ENCODE measurements around the gene C2orf66. TPM values are rescaled to one million over a fixed set of nuclear protein-coding genes. Genes with fewer than 3 reads are reported as not detected.
A peak's percentile ranks its signal among the peaks of the same experiment; 100 is the strongest.

Gene C2orf66
- total RNA-seq, 1 donor from 2014 or later, result not detected

DNA sequence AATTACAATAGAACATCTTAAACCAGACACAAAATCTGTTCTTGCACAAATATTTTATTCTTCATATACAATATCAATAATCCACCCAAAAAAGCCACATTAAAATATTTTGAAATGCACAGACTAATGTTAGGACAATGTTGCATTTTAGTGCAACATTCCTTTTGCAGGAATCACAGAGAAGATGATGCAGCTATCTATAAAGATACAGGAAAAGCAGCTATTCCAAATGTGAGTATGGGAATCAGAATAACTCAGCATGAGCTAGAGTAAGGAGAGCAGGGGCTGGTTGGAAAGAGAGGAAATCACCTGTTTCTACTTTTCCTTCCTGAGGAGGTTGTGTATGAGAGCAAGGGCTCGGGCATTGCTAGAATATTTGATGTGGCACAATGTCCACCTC lies 4.8 kb downstream of the C2orf66 start:
- no peak overlapping the region for H3K27ac Mint-ChIP-seq
- peaks cover 18% of the 10 kb centered on the region for H3K27me3 Mint-ChIP-seq
- CTCF ChIA-PET, result no interaction called here
- ATAC-seq (ENCODE audit: low read depth) (no peak), DNase-seq (no peak)
- TF ChIP-seq, protein P1, sequence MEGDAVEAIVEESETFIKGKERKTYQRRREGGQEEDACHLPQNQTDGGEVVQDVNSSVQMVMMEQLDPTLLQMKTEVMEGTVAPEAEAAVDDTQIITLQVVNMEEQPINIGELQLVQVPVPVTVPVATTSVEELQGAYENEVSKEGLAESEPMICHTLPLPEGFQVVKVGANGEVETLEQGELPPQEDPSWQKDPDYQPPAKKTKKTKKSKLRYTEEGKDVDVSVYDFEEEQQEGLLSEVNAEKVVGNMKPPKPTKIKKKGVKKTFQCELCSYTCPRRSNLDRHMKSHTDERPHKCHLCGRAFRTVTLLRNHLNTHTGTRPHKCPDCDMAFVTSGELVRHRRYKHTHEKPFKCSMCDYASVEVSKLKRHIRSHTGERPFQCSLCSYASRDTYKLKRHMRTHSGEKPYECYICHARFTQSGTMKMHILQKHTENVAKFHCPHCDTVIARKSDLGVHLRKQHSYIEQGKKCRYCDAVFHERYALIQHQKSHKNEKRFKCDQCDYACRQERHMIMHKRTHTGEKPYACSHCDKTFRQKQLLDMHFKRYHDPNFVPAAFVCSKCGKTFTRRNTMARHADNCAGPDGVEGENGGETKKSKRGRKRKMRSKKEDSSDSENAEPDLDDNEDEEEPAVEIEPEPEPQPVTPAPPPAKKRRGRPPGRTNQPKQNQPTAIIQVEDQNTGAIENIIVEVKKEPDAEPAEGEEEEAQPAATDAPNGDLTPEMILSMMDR (IDR thresholded peaks at IDR 0.05), result no peak
- H3K36me3 Mint-ChIP-seq (ENCODE audit: low read depth), result peaks cover 2% of the 10 kb centered on the region
- POLR2A ChIA-PET, result no interaction called here
- H3K4me3 Mint-ChIP-seq, result no peak overlapping the region
- intact Hi-C loops (cut with micrococcal nuclease), result no loop called here
- peaks cover 4% of the 10 kb centered on the region for H3K4me1 Mint-ChIP-seq
- peaks cover 2% of the 10 kb centered on the region for H3K9me3 Mint-ChIP-seq

DNA sequence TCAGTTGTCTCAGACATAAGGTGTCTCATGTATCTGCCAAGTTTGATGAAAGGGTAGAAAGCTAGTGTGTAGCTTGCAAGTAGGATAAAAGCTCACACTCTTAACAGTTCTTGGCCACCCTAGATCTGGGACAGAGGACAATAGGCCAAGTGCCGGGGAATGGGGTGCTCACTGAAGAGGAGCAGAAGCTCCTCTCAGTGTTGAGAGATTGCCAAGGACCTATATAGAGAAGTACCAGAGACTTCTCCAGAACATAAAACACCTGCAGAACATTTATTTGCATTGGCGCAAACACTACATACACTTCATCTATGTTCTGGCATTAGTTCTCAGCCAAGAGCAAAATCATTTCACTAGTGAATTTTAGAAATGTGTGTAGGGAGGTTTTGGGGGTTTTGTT lies 6.8 kb downstream of the C2orf66 start:
- TF ChIP-seq, protein P1 (IDR thresholded peaks at IDR 0.05), result no peak
- Mint-ChIP-seq H3K27me3 (peaks cover 10% of the 10 kb centered on the region), H3K4me1 (peaks cover 16% of the 10 kb centered on the region), H3K27ac (no peak overlapping the region), H3K4me3 (no peak overlapping the region), H3K9me3 (peaks cover 2% of the 10 kb centered on the region), H3K36me3 (ENCODE audit: low read depth) (peaks cover 10% of the 10 kb centered on the region)
- no peak for ATAC-seq (ENCODE audit: low read depth)
- ChIA-PET POLR2A (no interaction called here), CTCF (no interaction called here)
- intact Hi-C loops (cut with micrococcal nuclease), result no loop called here
- DNase-seq, result no peak

DNA sequence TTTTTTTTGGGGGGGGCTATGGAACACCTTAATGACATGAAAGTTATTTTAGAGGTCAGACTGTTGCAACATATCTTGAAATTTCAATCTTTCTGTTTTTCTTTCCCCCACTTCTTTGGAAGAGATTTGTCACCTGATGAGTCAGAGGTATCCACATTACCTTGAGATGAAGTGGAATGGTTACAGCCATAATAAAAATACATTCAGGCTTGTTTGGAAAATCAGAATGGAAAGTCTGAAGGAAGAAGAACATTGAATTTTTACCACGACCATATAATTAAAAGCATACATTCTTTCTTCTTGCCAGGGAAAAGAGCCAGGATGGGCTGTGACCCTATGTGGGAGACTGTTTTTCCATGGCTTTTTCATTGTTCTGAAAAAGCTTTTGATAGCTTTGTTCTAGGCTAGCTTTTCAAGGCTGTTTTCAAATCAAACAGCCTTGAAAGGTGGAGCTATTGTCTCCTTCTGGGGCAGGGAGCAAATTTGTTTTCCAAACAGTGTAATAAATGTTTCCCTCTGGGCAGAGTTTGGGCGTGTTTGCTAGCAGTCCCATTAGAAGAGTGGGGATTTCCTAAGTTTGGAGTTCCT lies 7.4 kb downstream of the C2orf66 start:
- no peak for ATAC-seq (ENCODE audit: low read depth)
- no peak for DNase-seq
- Mint-ChIP-seq H3K27me3 (peaks cover 7% of the 10 kb centered on the region), H3K4me3 (no peak overlapping the region), H3K36me3 (ENCODE audit: low read depth) (peaks cover 16% of the 10 kb centered on the region), H3K27ac (no peak overlapping the region), H3K4me1 (peaks cover 18% of the 10 kb centered on the region), H3K9me3 (peaks cover 2% of the 10 kb centered on the region)
- intact Hi-C loops (cut with micrococcal nuclease), result no loop called here
- ChIA-PET CTCF (no interaction called here), POLR2A (no interaction called here)
- TF ChIP-seq, protein P1 (IDR thresholded peaks at IDR 0.05), result no peak

DNA sequence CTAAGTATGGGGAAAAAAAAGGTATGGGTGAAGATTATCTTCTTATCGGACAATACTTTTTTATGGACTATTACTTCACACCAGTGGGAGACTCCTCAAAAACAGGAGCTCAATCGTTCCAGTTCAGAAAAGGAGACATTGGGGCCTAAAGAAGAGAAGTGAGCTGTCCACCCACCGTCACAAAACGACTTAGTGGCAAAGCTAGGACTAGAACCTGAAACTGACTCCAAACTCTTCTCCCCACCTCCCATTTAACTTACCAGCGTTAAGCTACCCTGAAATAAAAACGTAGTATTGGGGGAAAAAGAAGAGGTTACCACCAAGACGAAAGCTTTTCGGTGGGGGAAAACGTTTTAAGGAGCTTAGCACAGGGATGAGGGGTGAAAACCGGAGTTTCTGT lies 10.2 kb downstream of the C2orf66 start:
- peaks cover 18% of the 10 kb centered on the region for H3K4me1 Mint-ChIP-seq
- H3K27ac Mint-ChIP-seq, result peak overlapping the region; percentile 92
- TF ChIP-seq, protein P1 (IDR thresholded peaks at IDR 0.05), result no peak
- POLR2A ChIA-PET, result interaction anchor here (0.6 to 2.5 kb wide), 9 partner anchors 128 to 906 kb away, joined by 3 to 15 read pairs (median 5); partner anchors contain the start of genes CCDC150, COQ10B, HSPD1 and HSPE1
- DNase-seq (no peak), ATAC-seq (ENCODE audit: low read depth) (no peak)
- peaks cover 2% of the 10 kb centered on the region for H3K9me3 Mint-ChIP-seq
- H3K36me3 Mint-ChIP-seq (ENCODE audit: low read depth), result peaks cover 35% of the 10 kb centered on the region
- CTCF ChIA-PET, result interaction anchor here (0.9 to 1.5 kb wide), 2 partner anchors 580 to 721 kb away, joined by 3 to 4 read pairs; no protein-coding TSS in a partner anchor
- intact Hi-C loops (cut with micrococcal nuclease), result loop anchor here (1.0 to 10.0 kb wide), 7 partner anchors 128 to 906 kb away; partner anchors contain the start of genes CCDC150, COQ10B, HSPE1 and MARS2
- peaks cover 7% of the 10 kb centered on the region for H3K27me3 Mint-ChIP-seq
- peak overlapping the region; percentile 97 for H3K4me3 Mint-ChIP-seq

DNA sequence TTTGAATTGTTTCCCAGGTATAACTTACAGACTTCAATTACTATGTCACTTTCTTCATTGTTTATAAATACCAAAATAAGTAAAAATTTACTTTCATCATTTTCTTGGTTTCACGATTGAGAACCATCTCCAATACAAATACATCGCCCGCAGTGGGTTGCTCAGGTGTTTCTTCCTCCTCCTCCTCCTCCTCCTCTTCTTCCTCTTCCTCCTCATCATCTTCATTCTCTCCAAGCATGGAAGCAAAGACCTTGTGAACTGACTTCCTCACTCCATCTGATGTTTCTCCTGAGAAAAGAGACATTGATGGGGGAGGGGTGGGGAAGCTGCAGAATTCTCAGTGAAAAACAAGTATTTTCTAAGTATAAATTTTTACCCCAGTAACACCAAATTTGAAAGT lies 16.3 kb downstream of the C2orf66 start:
- ChIA-PET CTCF (no interaction called here), POLR2A (no interaction called here)
- no peak overlapping the region for H3K4me3 Mint-ChIP-seq
- DNase-seq, result no peak
- H3K27me3 Mint-ChIP-seq, result no peaks in the 10 kb centered on the region
- intact Hi-C loops (cut with micrococcal nuclease), result loop anchor here (10.0 kb wide), 3 partner anchors 402 to 912 kb away; partner anchors contain the start of genes HSPE1 and MARS2
- TF ChIP-seq, protein P1 (IDR thresholded peaks at IDR 0.05), result no peak
- H3K36me3 Mint-ChIP-seq (ENCODE audit: low read depth), result peaks cover 81% of the 10 kb centered on the region
- ATAC-seq (ENCODE audit: low read depth), result no peak
- H3K27ac Mint-ChIP-seq, result no peak overlapping the region
- H3K9me3 Mint-ChIP-seq, result no peaks in the 10 kb centered on the region
- H3K4me1 Mint-ChIP-seq, result peaks cover 7% of the 10 kb centered on the region
